Stomach smooth muscle (tissue), 2 donors: ENCODE results near the gene OR10A5.
"Not testable (repeated sequence)": the region's sequence is repeated elsewhere in the genome, so short reads cannot be mapped to it uniquely, and the experiment has no call there.

ENCODE experiments used
- H3K27ac ChIP-seq: one replicate; pipeline ENCODE4 v1.7.0; 2013; ENCODE audit warnings: mild to moderate bottlenecking, low read length, inconsistent platforms
- H3K27me3 ChIP-seq, 2 donors: one replicate each; pipeline ENCODE4 v1.7.0; 2013; ENCODE audit warnings: low read length in 2 of 2; ENCODE audit not compliant: insufficient read depth in 2 of 2, control insufficient read depth in 1 of 2
- H3K36me3 ChIP-seq, 2 donors: one replicate each; pipeline ENCODE4 v1.7.0; 2013; ENCODE audit warnings: low read length in 2 of 2; ENCODE audit not compliant: control insufficient read depth in 2 of 2, insufficient read depth in 2 of 2
- H3K4me1 ChIP-seq: one replicate; pipeline ENCODE4 v1.7.0; 2013; ENCODE audit warnings: low read length; ENCODE audit not compliant: control insufficient read depth, insufficient read depth
- H3K4me3 ChIP-seq, 2 donors: one replicate each; pipeline ENCODE4 v1.7.0; 2013; ENCODE audit warnings: low read length in 2 of 2
- H3K9ac ChIP-seq, 2 donors: one replicate each; pipeline ENCODE4 v1.7.0; 2013; ENCODE audit warnings: low read length in 2 of 2, mild to moderate bottlenecking in 1 of 2
- H3K9me3 ChIP-seq, 2 donors: one replicate each; pipeline ENCODE4 v1.7.0; 2013; ENCODE audit warnings: low read length in 2 of 2; ENCODE audit not compliant: control insufficient read depth in 2 of 2
- donor health status: healthy.
- donor health status: Pancreatic carcinoma.

OR10A5 gene, protein sequence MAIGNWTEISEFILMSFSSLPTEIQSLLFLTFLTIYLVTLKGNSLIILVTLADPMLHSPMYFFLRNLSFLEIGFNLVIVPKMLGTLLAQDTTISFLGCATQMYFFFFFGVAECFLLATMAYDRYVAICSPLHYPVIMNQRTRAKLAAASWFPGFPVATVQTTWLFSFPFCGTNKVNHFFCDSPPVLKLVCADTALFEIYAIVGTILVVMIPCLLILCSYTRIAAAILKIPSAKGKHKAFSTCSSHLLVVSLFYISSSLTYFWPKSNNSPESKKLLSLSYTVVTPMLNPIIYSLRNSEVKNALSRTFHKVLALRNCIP

DNA sequence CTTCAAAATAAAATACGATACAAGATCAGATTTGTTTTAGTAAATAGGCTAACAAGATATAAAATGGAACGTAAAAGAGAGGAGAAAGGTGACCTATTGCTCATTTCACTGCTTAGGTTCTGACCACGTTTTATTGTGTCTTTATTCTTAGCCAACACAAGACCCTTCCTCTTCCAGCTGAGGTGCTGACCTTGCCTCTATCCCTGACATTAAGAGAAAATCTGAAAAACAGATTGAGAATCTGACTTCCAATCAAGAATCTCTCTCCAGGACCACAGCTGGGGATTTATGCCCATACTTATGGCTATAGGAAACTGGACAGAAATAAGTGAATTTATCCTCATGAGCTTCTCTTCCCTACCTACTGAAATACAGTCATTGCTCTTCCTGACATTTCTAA is at the start of gene OR10A5:
Gene OR10A5 (plus strand): TSS at position 301 of the 400 bp plus-strand sequence. CDS start 0 bp downstream, at position 301.
- H3K36me3 ChIP-seq: no peaks in the 10 kb centered on the region
- no peaks in the 10 kb centered on the region for H3K9me3 ChIP-seq
- no peak within 1 kb of the TSS for H3K4me3 ChIP-seq
- H3K9ac ChIP-seq: no peak within 1 kb of the TSS
- no peak within 1 kb of the TSS for H3K27ac ChIP-seq
- H3K27me3 ChIP-seq: no peaks in the 10 kb centered on the region
- no peaks in the 10 kb centered on the region for H3K4me1 ChIP-seq

DNA sequence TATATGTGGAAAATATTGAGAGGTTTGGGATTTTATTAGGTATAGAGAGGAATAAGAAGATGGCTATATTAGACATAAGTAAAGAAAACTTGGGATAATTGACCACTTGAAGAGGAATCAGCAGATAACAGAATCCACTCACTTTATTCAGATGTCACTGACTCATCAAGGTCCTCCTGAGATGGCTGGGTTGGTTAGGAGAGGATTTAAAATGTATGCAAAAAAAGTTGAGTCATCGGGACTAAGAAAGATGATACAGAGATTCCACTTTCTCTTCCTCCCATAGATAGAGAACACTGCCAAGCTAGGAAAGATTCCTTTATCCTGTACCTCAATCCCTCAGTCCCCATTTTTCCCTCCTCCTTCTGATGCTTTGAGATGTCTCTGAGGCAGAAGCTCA is 46.1 kb upstream of the OR10A5 start, which contains the start of gene OR6A2:
Gene OR6A2 (minus strand): TSS at position 288 of the 400 bp plus-strand sequence. CDS start 3,981 bp downstream, outside the sequence.
- H3K36me3 ChIP-seq: no peaks in the 10 kb centered on the region
- H3K4me1 ChIP-seq: no peaks in the 10 kb centered on the region
- H3K9ac ChIP-seq: no peak within 1 kb of the TSS
- no peak within 1 kb of the TSS for H3K4me3 ChIP-seq
- no peaks in the 10 kb centered on the region for H3K9me3 ChIP-seq
- no peak within 1 kb of the TSS for H3K27ac ChIP-seq
- no peaks in the 10 kb centered on the region for H3K27me3 ChIP-seq

DNA sequence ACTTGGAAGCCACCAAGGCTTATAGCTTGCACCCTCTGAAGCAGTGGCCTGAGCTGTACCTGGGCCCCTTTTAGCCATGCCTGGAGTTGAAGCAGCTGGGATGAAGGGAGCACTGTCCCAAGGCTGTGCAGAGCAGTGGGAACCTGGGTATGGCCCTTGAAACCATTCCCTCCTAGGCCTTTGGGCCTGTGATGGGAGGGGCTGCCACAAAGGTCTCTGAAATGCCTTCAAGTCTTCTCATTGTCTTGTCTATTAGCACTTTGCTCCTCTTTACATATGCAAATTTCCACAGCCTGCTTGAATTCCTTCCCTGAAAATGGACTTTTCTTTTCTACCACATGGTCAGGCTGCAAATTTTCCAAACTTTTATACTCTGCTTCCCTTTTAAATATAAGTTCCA is 44.4 kb upstream of the OR10A5 start:
- H3K27me3 ChIP-seq, H3K36me3 ChIP-seq: not testable (repeated sequence)

DNA sequence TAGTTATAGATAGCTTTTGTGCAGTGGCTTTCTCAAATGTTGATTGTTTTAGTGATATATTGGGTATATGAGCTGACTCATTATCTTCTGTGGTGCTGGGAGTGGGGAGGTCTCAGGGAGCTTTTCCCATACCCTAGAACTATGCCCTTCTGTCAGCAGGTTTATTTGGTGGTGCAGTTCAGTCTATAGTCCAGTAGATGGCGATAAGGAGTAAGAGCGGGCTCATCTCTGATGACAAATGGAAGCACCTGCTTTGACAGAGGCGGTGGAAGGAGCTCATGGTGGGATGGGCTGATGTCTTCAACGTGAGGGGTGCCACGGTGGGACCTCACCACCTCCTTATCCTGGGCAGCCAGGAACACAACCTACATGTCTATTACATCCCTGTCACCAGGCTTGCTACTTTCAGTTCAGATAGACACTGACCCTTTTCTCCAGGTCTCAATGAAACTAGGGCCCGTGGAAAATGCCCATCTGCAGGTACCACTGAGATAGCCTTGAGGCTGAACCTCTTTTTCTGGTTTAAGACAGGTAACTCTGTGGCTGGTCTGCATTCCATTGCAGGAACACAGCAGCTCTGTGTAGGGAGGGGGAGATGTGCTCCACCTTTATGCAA is 33.0 kb upstream of the OR10A5 start:
- Histone ChIP-seq H3K27ac (no peak overlapping the region), H3K36me3 (no peaks in the 10 kb centered on the region), H3K9ac (no peak overlapping the region), H3K9me3 (no peaks in the 10 kb centered on the region), H3K27me3 (peaks cover 0 to 9% of the 10 kb centered on the region in 2 donors), H3K4me3 (no peak overlapping the region), H3K4me1 (no peaks in the 10 kb centered on the region)

More for the DNA sequence above, 44.4 kb upstream of the OR10A5 start:
- not testable (repeated sequence) for H3K27ac ChIP-seq, H3K9me3 ChIP-seq, H3K4me1 ChIP-seq, H3K4me3 ChIP-seq, H3K9ac ChIP-seq

DNA sequence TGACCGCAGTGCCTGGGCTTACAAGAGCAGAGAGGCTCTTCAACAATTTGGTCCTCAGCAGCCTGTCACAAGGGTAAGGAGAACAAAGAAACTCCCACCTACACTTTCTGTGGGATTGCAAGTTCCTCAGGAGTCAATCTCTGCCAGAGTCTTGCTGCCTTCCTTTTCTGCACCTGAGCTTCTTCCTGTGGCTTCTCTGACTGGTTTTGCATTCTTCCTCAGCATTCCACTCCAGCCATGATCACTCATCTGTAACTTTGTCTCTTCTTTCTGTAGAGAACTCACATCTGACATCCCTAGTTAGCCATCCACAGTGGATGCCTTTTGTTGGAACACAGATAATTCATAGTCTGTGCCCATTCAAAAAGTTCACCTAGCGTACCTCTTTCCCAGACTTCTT is 31.8 kb upstream of the OR10A5 start:
- Histone ChIP-seq H3K4me1 (no peaks in the 10 kb centered on the region), H3K9ac (no peak overlapping the region), H3K36me3 (no peaks in the 10 kb centered on the region), H3K4me3 (no peak overlapping the region), H3K27ac (no peak overlapping the region), H3K27me3 (peaks cover 0 to 9% of the 10 kb centered on the region in 2 donors), H3K9me3 (no peaks in the 10 kb centered on the region)

DNA sequence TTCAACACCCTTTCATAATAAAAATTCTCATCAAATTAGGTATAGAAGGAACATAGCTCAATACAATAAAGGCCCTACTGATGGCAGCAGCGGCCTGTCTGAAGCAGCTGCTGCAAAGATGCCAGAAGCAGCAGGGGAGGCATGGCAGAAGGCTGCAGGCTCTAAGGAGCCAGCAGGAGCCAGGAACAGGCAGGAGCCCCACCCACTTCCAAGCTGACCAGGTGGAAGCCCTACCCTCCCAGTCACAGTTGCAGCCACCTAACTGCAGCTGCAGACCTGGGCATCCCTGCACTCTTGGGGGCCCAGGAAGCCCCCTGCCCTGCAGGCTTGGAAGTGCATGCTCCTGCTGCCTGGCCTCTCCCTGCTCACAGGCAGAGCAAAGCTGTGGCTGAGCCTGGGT is 27.8 kb upstream of the OR10A5 start:
- Histone ChIP-seq H3K9ac (no peak overlapping the region), H3K4me1 (no peaks in the 10 kb centered on the region), H3K4me3 (no peak overlapping the region), H3K27ac (no peak overlapping the region), H3K36me3 (no peaks in the 10 kb centered on the region), H3K9me3 (no peaks in the 10 kb centered on the region), H3K27me3 (peaks cover 0 to 9% of the 10 kb centered on the region in 2 donors)

DNA sequence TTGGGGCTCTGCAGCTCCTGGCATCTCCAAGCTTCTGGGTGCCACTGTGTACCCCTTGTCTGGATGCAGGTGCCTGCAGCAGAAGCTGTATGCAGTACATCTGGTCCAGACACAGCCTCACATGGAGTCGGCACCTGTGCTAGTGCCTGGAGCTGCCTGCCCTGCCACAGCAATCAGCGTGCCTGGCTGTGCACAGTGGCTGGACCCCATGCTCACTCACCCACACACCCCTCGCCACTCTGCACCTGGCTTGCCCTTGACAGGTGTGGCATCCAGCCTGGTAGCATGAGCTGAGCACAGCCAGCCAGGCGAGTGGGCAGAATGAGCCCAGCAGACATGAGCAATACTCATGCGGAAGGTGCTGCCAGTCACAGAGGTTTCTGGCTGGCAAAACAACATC is 26.5 kb upstream of the OR10A5 start:
- Histone ChIP-seq H3K4me1 (no peaks in the 10 kb centered on the region), H3K9ac (no peak overlapping the region), H3K27ac (no peak overlapping the region), H3K9me3 (no peaks in the 10 kb centered on the region), H3K36me3 (no peaks in the 10 kb centered on the region), H3K27me3 (no peaks in the 10 kb centered on the region), H3K4me3 (no peak overlapping the region)

- no peak overlapping the region for H3K4me3 ChIP-seq
- H3K9ac ChIP-seq: no peak overlapping the region
- H3K36me3 ChIP-seq: no peaks in the 10 kb centered on the region
- no peaks in the 10 kb centered on the region for H3K27me3 ChIP-seq
- no peaks in the 10 kb centered on the region for H3K4me1 ChIP-seq
- no peaks in the 10 kb centered on the region for H3K9me3 ChIP-seq
- H3K27ac ChIP-seq: no peak overlapping the region
Observed at GRCh38 chr11:6824136-6824823, 21.2 kb upstream of the OR10A5 start.

DNA sequence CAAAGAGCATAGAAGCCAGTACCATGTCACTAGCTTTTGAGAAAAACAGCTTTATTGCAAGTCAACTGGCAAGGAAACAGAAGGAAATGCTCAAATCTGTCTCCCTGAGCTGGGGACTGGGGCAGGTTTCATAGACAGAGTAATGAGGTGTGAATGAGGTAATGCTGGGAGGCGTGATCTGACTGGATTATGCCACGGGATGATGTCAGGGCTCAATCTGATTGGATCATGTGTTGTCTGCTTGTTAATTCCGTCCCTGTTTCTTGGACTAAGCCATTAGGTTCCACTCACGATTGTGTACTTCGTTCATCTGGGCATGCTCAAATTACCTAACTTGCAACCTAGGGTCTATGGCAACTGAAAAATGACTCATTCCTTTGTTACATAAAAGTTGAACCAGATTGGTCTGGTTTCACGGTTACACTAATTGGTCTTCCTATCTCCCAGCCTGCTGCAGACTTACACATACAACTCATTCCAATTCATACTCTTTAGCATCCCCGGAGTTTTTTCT is 20.2 kb upstream of the OR10A5 start:
- no peak overlapping the region for H3K4me3 ChIP-seq
- H3K9ac ChIP-seq: no peak overlapping the region
- no peaks in the 10 kb centered on the region for H3K36me3 ChIP-seq
- no peak overlapping the region for H3K27ac ChIP-seq
- H3K27me3 ChIP-seq: no peaks in the 10 kb centered on the region
- H3K4me1 ChIP-seq: no peaks in the 10 kb centered on the region
- no peaks in the 10 kb centered on the region for H3K9me3 ChIP-seq

GRCh38 chr11:6828103-6828502 is 17.4 kb upstream of the OR10A5 start:
- Histone ChIP-seq H3K27me3 (no peaks in the 10 kb centered on the region), H3K27ac (no peak overlapping the region), H3K36me3 (no peaks in the 10 kb centered on the region), H3K4me1 (no peaks in the 10 kb centered on the region), H3K9ac (no peak overlapping the region), H3K4me3 (no peak overlapping the region), H3K9me3 (no peaks in the 10 kb centered on the region)
